Activated CD4-positive, alpha-beta T cell treated with anti-CD3 and anti-CD28 coated beads, Interleukin-2, Interleukin-4, amounts not matched to agents 100 ng/mL and 50 ng/mL, durations not matched to agents 16 hours and 8 hours (primary cell): ENCODE data around the gene ARHGEF7.

Experiments used
- DNase-seq: peaks from one replicate; pipeline ENCODE4 v3.0.0-alpha.2; 2020; ENCODE audit warnings: low spot score

The ARHGEF7 gene

DNA sequence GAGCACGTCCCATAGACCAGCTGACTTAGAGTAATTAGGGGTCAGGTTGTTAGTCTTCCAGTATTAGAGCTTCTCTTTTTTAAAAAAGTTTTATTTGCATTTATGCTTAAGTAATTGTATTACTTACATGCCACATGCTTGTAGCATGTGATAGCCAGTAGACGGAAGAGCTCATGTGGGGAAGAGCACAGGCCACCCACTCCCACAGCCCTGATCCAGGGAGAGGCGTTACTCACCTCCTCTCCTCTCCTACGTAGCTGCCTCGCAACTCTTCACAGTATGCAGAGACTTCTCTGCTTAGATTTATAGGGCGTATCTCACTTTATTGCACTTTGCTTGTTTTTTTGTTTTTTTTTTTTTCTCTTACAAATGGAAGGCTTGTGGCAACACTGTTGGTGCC, 110.1 kb downstream of the ARHGEF7 start:
- no peak for DNase-seq

DNA sequence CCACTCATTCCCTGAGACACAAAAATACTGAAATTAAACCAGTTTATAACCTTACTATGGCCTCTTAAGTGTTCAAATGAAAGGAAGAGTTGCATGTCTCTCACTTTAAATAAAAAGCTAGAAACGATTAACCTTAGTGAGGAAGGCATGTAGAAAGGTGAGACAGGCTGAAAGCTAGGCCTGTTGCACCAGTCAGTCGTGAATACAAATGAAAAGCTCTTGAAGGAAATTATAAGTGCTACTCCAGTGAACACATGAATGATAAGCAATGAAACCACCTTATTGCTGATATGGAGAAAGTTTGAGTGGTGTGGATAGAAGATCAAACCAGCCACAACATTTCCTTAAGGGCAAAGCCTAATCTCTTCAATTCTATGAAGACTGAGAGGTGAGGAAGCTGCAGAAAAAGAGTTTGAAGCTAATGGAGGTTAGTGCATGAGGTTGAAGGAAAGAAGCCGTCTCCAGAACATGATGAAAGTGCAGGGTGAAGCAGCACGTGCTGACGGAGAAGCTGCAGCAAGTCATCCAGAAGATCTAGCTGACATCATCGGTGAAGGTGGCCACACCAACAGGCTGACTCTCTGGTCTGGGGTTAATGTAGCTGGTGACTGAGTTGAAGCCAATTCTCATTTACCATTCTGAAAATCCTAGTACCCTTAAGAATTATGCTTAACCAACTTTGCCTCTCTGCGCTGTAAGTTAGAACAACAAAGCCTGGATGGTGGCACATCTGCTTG, 110.9 kb downstream of the ARHGEF7 start:
- no peak for DNase-seq

DNA sequence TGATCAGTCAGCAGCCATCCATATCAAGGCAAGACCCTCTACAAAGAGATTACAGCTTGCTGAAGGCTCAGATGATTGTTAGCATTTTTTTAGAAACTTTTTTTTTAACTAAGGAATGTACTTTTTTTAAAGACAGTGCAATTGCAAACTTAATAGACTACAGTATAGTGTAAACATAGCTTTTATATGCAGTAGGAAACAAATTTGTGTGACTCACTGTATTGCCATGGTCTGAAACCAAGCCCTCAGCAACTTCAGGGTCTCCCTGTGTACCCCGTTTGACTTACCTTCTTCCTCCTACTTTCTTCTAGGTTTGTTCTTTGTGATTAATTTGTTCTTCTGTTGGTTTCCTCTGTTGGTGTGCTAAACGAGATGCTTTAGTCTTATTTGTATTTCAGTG, 112.3 kb downstream of the ARHGEF7 start:
- DNase-seq = no peak

DNA sequence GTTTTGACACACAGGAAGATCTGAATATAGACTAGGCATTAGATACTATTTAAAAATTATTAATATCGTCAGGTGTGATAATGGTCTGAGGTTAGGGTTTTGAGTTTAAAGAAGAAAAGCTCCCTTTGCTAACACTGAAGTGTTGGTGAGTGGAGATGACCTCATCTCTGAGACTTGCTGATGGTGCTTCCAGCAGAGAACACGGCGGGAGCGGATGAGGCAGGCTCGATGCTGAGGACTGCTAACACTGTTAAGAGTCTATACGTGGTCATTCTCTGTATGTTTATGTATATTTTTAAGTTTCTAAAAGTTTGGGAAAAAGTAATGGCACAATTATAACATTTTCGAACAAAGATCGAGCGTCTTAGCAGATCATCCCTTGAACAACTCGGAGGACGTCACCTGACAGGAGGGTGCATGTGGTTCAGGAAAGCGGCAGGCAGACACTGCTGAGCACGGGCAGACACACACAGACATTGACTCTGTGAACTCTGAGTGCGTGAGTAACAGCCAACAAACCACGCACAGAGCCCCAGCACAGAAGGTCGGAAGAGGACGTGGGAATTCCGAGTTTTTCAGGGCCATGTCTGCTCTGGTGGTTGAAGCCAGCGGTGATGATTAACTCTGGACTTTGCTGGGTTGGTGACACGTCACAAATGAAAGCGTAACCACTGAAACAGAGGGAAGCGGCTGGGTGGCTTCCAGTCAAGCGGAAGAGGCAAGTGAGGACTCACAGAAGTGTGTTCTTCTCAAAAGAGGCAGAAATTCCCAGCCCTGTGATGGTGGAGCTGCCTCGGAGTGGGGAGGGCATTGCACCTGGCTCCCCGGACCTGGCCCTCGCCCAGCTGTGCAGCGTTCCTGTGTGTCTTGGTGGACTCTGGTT, 113.4 kb downstream of the ARHGEF7 start:
- DNase-seq = no peak

DNA sequence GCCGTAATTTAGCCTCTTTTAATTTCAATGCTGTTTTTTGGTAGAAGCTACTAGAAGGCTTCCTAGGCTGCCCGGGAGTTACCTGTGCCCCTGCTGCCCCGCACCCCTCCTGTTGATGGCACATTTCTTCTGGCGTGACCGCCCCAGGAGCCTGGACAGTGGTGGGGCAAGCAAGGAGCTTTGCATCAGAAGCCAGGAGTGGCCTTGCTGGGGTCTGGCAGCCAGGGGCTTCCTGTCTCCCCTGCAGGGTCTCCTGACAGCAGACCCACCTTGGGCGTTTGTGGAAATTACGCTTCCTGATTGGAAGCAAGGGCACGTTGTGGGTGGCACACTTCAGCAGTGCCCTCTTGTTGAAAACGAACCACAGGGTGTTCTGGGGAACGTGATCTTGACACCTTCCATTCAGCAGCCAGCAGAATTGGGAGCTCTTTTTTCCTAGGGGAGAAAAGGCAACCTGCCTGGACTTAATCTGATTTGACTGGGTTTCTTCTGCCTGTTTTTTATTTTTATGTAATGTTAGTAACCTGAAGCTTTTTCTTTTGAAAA, 115.3 kb downstream of the ARHGEF7 start:
- DNase-seq = no peak

DNA sequence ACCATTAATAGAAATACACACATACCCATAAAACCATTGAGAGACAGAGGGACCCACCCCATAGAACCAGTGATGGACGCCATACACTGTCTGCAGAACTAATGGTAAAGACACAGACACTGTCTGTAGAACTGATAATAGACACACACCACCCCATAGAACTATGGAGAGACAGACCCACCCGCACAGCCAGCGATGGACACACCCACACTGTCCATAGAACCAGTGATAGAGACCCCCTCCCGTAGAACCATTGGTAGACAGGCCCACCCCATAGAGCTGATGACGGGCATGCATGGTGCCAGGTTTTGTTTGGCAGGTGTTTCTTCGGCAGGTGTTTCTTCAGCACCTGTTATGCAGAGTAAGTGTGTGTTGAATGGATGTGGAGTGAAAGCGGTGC, 117.1 kb downstream of the ARHGEF7 start:
- no peak for DNase-seq

DNA sequence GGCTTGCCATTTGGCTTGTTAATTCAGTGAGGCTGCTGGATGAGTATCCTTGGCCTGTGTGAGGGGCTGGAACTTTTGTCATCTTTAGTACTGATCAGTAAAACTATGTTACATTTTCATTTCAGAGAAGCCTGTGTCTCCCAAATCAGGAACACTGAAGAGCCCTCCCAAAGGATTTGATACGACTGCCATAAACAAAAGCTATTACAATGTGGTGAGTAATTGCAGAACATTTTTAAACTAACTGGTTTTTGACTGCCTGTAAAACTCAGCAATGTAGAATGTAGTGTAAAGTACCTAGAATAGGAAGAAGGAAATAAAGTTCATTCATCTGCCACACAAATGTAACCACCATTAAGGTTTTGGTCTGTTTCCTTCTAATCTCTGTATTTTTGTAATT, 118.0 kb downstream of the ARHGEF7 start:
- DNase-seq = no peak

DNA sequence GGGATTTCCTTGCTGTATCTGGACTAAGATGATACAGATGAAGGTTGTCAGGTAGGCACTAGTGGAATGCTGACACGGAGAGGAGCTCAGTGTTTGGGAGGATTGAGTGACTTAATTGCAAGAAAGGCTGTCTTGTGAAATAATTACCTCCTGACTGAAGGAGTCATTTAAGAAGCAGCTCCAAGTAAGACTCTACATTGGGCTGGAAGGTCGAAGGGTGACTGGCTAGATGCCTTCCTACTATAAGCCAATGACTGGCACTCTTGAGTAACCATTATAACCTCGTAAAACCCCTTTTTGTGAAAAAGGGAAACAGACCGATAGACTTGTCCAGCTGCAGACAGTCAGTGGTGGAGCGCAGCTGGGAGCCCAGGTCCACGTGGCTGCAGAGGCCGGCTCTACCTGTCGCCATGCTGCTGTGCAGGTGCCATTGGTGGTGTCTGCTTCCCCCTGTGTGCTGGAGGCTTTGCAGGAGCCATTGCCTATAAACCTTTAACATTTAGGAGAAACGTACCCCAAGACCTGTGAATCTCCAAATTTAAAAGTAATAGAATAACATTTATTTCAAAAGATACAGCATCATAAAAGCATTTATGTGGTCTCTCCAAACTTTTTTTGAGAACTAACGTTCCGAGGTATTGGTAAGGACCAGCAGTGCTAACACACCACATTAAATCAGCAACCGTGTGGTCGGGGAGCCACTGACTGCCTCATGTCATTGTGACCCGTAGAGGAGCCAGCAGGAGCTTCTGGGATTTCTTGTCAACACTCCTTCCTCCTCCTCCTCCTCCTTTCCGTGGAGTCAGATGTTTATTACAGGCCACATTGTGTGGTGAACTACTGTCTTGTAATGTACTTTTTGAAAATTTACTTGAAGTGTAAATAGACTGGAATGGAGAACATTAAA, 124.9 kb downstream of the ARHGEF7 start:
- DNase-seq = no peak

DNA sequence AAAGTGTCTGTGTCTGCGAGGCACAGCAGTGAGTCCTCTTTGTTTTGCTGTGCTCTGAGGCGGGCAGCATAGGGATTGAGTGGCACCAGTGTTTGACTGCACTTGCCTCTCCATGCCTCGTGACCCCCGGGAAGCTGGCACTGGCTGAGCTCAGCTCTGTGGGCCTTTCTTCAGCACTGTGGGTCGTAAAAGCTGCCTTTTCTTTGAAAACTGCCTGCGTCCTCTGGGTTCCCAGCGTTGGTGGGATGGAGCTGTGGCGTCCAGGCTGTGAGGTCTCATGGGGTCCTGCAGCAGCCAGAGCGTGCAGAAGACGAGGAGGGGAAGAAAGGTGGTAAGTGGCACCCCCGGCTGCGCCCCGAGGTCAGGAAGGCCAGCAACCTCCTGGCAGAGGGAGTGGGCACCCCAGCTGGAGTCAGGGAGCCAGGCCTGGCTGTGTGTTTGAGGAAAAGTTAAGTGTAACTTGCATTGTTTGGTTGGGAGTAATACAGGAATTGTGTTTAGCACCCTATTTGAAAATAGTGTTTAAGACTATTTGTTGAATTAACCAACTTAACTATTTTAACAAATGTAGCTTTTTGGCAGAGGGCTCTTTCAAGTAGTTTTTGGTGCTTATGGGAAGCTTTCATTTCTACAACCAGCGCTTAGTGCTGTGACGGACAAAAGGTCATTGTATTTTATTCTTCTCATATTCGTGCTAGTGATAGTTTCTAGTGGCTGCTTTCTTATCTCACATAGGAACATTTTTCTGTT, 126.1 kb downstream of the ARHGEF7 start:
- DNase-seq = no peak

DNA sequence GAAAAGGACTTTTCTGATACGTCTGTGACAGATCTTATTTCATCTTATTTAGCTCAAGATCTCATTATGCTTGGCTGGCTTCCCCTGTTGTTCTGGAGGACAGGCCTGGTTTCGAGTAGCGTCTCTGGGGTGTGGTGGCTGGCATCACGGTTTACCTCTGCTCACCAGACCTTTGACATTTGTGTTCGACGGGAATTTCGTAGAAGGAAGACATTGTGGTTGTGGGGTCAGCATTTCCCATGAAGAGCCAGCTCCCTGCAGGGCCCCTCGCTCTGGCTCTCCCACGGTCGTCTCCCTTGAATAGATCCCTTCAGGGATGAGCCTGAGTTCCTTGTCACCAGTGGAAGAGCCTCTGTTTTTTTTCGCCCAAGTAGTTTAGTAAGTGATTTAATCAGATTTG, 126.8 kb downstream of the ARHGEF7 start:
- DNase-seq = no peak

DNA sequence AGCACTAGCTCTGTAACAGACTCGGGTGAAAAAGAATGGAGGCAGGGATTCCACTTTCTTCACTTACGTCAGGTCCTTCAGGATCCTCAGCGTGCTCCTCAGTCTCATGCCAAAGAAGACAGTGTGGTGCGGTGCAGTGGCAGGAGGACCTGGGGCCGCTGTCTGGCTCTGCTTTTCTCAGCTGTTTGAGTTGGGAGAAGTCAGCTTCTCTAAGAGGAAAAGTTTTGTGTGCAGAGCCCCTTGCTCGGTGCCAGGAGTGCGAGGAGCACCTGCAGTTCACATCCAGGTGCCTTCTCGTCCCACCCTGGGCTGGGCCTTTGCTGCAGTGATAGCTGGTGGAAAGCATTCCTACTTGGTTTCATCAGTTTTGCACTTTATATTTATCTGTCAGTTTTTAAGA, 127.5 kb downstream of the ARHGEF7 start:
- DNase-seq = no peak

DNA sequence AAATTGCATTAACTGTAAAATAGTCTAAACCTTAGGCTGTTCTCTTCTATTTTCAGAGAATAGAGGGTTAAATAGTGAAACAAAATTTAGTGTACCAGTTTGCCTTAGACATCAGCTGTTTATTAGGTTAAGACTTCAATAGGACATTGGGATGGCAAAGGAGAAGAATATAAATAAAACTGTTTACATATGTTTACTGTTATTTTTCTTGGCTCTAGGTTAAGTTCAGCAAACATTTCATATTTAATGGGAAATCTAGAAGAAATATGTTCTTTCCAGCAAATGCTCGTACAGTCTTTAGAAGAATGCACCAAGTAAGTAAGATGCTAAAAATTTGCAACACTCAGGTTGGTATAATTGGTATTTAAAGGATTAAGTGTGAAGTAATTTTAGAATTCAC, 128.9 kb downstream of the ARHGEF7 start:
- DNase-seq = no peak

DNA sequence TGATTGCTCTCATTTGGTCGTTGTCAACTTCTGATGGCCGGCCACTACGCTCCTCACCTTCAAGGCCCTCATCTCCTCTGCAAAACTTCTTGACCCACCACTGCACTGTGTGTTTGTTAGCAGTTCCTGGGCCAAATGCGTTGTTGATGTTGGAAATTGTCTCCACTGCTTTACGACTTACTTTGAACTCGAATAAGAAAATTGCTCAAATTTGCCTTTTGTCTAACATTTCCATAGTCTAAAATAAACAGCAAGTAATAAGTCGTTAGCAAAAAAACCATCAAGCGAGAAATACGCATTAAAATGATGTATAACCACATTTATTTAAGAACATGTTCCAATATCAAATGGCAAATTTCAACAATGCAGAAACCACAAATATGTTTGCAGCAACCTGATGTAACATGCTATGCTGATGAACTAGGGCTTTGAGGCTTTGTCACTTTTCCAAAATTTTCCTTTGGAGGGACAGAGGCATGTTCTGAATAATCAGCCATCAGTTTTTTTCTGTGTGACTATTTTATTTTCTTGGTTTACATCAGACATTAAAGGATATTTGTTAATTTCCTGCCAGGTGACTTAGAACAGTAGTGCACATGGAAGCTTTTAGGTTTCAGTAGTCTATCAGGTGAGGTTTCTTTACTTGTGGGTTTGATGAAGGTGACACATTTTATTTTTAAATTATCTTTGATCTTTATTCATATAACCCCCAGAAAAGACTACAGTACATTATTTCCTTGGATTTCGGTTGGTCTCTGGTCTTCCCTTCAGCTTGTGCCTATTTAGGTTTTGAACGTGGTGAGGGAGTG, 130.7 kb downstream of the ARHGEF7 start:
- no peak for DNase-seq

DNA sequence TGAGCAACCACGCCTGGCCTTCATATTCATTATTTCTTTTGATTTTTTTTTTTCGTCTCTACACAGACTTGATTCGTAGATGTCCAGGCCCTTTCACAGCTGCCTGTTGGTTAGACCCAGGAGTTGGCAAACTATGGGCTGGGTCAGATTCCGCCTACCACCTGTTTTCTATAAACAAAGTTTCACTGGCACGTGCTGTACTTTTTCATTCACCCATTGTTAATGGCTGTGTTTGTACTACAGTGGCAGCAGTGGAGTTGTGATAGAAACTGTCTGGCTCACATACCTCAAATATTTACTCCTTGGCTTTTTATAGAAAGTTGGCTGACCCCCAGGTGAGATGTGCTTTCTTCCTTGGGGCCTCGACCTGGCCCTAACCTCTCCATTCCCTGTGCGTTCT, 132.4 kb downstream of the ARHGEF7 start:
- no peak for DNase-seq

DNA sequence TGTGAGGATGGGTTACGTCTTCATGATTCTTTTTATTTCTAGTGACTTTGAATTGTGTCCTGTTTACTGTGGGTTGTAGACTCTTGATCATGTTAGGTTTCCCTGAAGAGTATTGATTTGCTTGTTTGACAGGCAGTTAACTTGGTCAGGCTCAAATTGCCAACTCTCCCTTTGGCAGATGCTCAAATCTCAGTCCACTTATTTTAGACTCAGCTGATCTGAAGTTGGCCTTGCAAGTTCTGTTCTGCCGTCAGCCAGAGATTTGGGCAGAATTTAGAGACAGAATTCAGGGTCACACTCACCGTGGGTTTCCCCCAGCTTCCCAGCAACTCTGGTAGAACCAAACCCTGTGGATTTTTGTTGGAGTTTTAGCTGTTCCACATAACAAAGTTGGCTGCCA, 133.7 kb downstream of the ARHGEF7 start:
- DNase-seq = no peak

DNA sequence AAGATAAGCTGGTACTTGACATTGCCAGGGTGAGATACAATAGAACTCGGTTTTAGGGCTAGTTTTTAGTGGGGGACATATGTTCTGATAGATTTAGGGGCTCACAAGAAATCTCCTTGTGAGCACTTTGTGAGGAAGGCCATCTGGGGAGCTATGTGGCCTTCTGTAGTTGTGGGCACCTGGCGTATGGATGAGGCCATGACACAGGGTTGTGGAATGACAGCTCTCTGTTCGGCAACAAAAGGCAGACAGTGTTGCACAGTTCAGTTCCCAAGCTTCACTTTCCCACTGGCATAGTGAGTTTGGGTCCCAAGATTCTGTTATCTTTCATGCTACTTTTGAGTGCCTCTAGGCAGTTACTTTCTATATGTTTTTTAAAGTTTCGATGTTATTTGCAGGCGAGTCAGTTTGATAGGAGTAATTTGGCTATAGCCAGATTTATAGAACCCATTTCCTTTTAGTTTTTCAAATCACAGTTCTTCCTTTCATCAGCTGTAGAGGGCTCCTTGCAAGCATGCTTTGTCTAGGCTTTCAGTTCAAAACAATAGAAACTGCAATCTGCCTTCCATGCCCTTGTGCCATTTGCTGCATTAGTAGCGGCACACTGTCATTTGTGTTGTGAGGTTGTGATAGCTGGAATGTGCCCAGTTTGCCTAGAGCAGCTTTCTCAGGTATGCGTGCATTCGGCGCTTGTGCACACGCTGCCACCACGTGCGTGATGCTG, 134.7 kb downstream of the ARHGEF7 start:
- no peak for DNase-seq

DNA sequence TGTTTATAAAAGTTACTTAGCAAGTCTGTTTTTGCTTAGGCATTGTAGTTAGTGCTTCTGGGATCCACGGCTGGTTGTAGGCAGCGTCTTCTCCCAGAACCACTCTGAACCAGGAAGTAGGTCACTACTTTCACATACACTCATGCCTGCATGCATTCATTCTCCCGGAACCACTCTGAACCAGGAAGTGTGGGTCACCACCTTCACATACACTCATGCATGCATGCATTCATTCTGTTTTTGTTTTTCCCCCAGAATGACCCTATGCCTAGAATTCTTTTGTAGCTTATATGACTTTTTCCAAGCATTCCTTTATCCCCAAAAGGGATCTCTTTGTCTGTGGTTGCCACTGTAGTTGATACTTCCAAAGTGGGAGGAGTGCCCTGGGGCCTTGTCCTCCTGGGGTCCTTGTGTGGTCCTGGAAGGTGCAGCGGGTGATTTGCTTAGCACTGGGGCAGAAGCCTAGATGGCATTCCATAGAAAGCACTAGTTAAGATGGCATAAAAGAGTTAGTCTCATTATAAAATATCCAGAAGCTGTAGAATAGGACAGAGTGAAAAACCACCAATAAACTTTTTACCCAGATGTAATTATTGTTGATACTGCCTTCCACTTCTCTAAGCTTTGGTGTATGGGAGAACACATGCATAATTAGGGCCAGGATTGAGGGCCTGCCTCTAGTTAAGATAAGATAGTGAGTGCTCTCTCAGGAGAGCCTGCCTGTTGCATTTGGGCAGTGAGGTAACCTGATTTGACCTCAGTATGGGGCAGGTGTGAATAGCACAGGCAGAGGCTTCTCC, 136.7 kb downstream of the ARHGEF7 start:
- DNase-seq = no peak

DNA sequence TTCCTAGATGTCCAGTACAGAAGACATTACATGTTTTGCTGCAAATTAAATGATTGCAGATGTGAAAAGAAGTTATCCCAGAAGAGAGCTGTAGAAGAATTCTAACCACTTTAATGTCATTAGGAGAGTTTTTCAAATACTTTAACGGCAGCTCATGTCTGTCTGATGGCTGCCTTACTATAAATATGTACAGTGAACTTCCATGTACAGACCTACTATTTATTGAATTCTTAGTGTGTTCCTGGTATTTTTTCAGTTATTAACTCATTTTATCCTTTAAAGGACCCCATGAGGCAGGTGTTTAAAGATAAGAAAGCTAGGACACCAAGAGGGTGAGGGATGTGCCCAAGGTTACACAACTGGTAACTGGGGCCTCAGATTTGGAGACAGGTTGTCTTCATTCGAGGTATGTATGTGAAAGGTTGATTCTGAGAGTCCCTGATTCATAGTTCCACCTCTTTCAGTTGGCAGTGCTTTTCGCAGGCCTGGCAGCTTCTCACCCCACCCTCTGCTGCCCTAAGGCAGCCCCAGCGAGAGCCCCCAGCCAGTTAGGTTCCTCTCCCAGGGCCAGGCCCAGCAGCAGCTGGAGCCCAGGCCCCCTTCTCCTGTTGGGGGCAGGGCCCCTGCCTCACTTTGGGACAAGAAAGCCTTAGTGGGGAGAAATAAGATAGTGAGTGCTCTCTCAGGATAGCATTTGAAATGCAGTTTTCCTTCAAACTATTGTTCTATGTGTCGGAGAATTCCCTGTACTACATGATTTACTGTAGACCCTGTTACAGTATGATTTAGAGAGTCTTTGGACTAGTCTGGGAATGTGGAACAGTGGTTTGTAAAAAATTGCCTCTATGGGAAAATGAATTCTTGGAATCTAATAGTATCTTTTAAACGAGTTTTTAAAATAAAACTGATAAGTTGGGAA, 137.6 kb downstream of the ARHGEF7 start:
- no peak for DNase-seq
